HS-27A (cell line): ENCODE results near the gene GH1.
"Not testable (repeated sequence)": the region's sequence is repeated elsewhere in the genome, so short reads cannot be mapped to it uniquely, and the experiment has no call there.

ENCODE experiments used
- DNase-seq: peaks from one replicate; pipeline ENCODE4 v3.0.0-alpha.2; 2012; ENCODE audit warnings: low read depth, missing footprints

Gene GH1

GRCh38 chr17:63926164-63926563 lies 7.5 kb upstream of the GH1 start:
- no peak for DNase-seq

GRCh38 chr17:63925615-63926014 lies 7.0 kb upstream of the GH1 start:
- no peak for DNase-seq

GRCh38 chr17:63922402-63922801 lies 3.8 kb upstream of the GH1 start:
- not testable (repeated sequence) for DNase-seq

GRCh38 chr17:63920779-63921178 lies 2.1 kb upstream of the GH1 start:
- not testable (repeated sequence) for DNase-seq

- not testable (repeated sequence) for DNase-seq
Measured at GRCh38 chr17:63920050-63920449, 1.4 kb upstream of the GH1 start.

GRCh38 chr17:63919311-63919723 lies 678 bp upstream of the GH1 start:
- DNase-seq = no peak

- DNase-seq = no peak
Measured at GRCh38 chr17:63918305-63918704, 334 bp downstream of the GH1 start.

- DNase-seq = no peak
Measured at GRCh38 chr17:63917646-63918045, 993 bp downstream of the GH1 start.

GRCh38 chr17:63917206-63917605 lies 1.4 kb downstream of the GH1 start:
- not testable (repeated sequence) for DNase-seq

GRCh38 chr17:63916566-63917185 lies 2.0 kb downstream of the GH1 start:
- no peak for DNase-seq

- not testable (repeated sequence) for DNase-seq
Measured at GRCh38 chr17:63915753-63916152, 2.9 kb downstream of the GH1 start.

- no peak for DNase-seq
Measured at GRCh38 chr17:63914471-63914870, 4.2 kb downstream of the GH1 start.

- DNase-seq = no peak
Measured at GRCh38 chr17:63911657-63912100, 7.0 kb downstream of the GH1 start.

GRCh38 chr17:63911041-63911635 lies 7.5 kb downstream of the GH1 start, which contains the start of gene CSHL1:
Gene CSHL1, minus strand, starts transcription at chr17:63911258. Its CDS starts 62 bp downstream, at chr17:63911196.
- no peak for DNase-seq

GRCh38 chr17:63910096-63910495 lies 8.5 kb downstream of the GH1 start:
- DNase-seq = no peak

- DNase-seq = not testable (repeated sequence)
Measured at GRCh38 chr17:63909586-63909985, 9.1 kb downstream of the GH1 start.

- not testable (repeated sequence) for DNase-seq
Measured at GRCh38 chr17:63907161-63907778, 11.4 kb downstream of the GH1 start.

- not testable (repeated sequence) for DNase-seq
Measured at GRCh38 chr17:63904796-63905195, 13.8 kb downstream of the GH1 start.

- not testable (repeated sequence) for DNase-seq
Measured at GRCh38 chr17:63903787-63904201, 14.8 kb downstream of the GH1 start.

GRCh38 chr17:63901971-63902370 lies 16.7 kb downstream of the GH1 start:
- not testable (repeated sequence) for DNase-seq

- DNase-seq = not testable (repeated sequence)
Measured at GRCh38 chr17:63898899-63899798, 19.5 kb downstream of the GH1 start.
